HUES48 (cell line): Measurements from ENCODE around the gene C6orf132.

Experiments used
- H3K27ac ChIP-seq: one replicate; pipeline ENCODE4 v1.7.0; 2013; ENCODE audit warnings: low read depth, low read length, inconsistent platforms
- H3K27me3 ChIP-seq: 2 replicates; pipeline ENCODE4 v1.6.1; 2013; ENCODE audit warnings: mild to moderate bottlenecking, low read length; ENCODE audit not compliant: control insufficient read depth, insufficient read depth
- H3K36me3 ChIP-seq: 2 replicates; pipeline ENCODE4 v1.6.1; 2013; ENCODE audit warnings: low read length; ENCODE audit not compliant: control insufficient read depth, insufficient read depth
- H3K4me1 ChIP-seq: 2 replicates; pipeline ENCODE4 v1.6.1; 2013; ENCODE audit warnings: mild to moderate bottlenecking, low read length; ENCODE audit not compliant: control insufficient read depth, insufficient read depth
- H3K4me3 ChIP-seq: 2 replicates; pipeline ENCODE4 v1.5.1; 2013; ENCODE audit warnings: mild to moderate bottlenecking, low read depth, low read length
- H3K9ac ChIP-seq: 2 replicates; pipeline ENCODE4 v1.6.1; 2013; ENCODE audit warnings: mild to moderate bottlenecking, low read depth, low read length, moderate library complexity
- H3K9me3 ChIP-seq: 2 replicates; pipeline ENCODE4 v1.6.1; 2013; ENCODE audit warnings: low read length; ENCODE audit not compliant: control insufficient read depth, insufficient read depth

Gene C6orf132

DNA sequence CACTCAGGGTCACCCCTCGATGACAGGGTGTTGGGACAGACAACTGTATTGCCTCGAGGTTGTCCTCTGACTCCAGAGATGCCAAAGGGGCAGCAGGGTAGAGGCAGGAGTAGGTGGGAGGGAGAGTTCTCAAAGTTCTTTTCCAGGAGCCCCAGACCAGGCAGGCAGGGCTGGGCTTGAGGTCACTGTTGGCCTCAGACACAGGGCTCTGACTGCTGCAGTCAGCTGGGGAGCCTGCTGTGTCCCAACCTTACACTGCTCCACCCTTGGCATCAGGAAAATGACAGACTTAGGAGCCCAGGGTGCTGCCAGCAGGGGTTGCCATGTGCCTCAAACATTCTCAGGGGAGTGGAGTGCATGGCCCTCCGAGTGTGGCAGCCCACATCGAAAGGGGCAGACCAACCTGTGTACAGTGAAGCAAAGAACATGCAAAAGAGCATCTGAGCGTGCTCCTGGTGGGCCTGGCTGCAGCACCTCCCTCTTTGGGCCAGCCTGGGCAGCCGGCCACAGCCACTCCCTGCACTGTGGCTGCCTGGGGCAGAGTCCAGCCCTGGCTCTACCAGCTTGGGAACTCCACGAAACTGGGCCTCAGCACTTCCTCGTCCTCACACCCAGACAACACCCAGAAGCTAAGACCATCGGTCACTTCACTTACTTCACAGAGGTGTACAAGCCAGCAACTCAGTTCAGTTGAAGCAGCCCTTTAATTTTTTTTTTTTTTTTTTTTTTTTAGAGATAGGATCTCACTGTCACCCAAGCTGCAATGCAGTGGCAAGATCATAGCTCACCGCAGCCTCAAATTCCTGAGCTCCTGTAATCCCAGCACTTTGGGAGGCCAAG is 24.0 kb downstream of the C6orf132 start:
- H3K4me3 ChIP-seq = no peak overlapping the region
- H3K4me1 ChIP-seq = no peaks in the 10 kb centered on the region
- H3K9me3 ChIP-seq = no peaks in the 10 kb centered on the region
- H3K27ac ChIP-seq = no peak overlapping the region
- H3K36me3 ChIP-seq = peaks cover 24% of the 10 kb centered on the region
- no peaks in the 10 kb centered on the region for H3K27me3 ChIP-seq
- no peak overlapping the region for H3K9ac ChIP-seq

DNA sequence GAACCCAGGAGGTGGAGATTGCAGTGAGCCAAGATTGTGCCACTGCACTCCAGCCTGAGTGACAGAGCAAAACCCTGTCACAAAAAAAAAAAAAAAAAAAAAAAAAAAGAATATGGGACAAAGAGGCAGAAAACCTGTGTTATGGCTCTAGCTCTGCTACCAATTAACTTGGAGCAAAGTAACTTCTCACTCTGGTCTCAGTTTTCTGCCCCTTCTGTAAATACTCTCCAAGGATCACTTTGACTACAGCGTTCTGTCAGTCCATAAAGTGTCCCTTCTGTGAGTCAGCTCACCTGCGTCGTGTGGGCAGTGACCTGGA is 24.6 kb downstream of the C6orf132 start:
- Histone ChIP-seq H3K4me1 (no peaks in the 10 kb centered on the region), H3K27ac (no peak overlapping the region), H3K9me3 (no peaks in the 10 kb centered on the region), H3K27me3 (no peaks in the 10 kb centered on the region), H3K4me3 (no peak overlapping the region), H3K36me3 (peaks cover 29% of the 10 kb centered on the region), H3K9ac (no peak overlapping the region)

- Histone ChIP-seq H3K27ac (no peak overlapping the region), H3K9me3 (no peaks in the 10 kb centered on the region), H3K27me3 (no peaks in the 10 kb centered on the region), H3K9ac (no peak overlapping the region), H3K4me3 (no peak overlapping the region), H3K4me1 (no peaks in the 10 kb centered on the region), H3K36me3 (peaks cover 36% of the 10 kb centered on the region)
These were observed 28.3 kb downstream of the C6orf132 start for GRCh38 chr6:42113936-42114636.

DNA sequence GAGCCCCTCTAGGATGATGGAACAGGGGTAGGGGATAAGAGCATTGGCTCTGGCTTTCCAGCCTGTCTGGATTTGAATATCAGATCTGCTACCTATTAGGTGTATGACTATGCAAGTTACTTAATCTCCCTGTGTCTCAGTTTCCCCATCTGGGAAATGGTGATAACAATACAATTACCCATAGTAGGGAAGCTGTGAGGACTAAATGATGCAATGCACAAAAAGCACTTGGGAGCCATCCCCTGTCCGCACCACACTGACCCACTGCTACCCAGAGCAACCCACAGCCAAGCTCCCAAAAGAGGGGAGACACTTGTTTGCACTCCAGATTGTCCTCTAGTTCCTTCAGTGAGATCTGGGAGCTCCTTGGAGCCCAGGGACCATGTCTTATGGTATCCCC is 30.1 kb downstream of the C6orf132 start:
- H3K9ac ChIP-seq = no peak overlapping the region
- H3K27ac ChIP-seq = no peak overlapping the region
- no peaks in the 10 kb centered on the region for H3K9me3 ChIP-seq
- peaks cover 43% of the 10 kb centered on the region for H3K36me3 ChIP-seq
- no peak overlapping the region for H3K4me3 ChIP-seq
- no peaks in the 10 kb centered on the region for H3K27me3 ChIP-seq
- no peaks in the 10 kb centered on the region for H3K4me1 ChIP-seq

DNA sequence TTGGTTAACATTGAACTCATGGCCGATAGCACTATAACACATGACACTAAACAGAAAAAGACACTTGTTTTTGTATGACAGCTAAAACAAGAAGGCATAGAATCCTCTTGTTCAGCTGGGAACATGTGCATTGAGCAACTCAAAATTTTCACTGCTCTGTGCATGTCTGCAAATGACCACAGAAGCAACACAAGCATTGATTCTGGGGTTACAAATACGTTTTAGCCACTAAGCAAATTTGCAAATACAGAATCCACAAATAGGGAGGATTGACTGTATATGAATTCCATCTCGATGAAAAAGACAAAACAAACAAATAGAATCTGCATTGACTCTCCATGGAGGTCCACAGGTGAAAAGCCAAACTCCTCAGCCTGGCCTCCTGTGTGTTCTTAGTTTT is 31.7 kb downstream of the C6orf132 start:
- Histone ChIP-seq H3K36me3 (peaks cover 49% of the 10 kb centered on the region), H3K4me1 (no peaks in the 10 kb centered on the region), H3K9me3 (no peaks in the 10 kb centered on the region), H3K4me3 (no peak overlapping the region), H3K27ac (no peak overlapping the region), H3K9ac (no peak overlapping the region), H3K27me3 (no peaks in the 10 kb centered on the region)

GRCh38 chr6:42108071-42108470 is 34.3 kb downstream of the C6orf132 start:
- no peak overlapping the region for H3K4me3 ChIP-seq
- H3K9me3 ChIP-seq = no peaks in the 10 kb centered on the region
- H3K27ac ChIP-seq = no peak overlapping the region
- no peaks in the 10 kb centered on the region for H3K27me3 ChIP-seq
- peaks cover 59% of the 10 kb centered on the region for H3K36me3 ChIP-seq
- H3K9ac ChIP-seq = no peak overlapping the region
- peaks cover 10% of the 10 kb centered on the region; the same call in 1 of the 2 replicates for H3K4me1 ChIP-seq

DNA sequence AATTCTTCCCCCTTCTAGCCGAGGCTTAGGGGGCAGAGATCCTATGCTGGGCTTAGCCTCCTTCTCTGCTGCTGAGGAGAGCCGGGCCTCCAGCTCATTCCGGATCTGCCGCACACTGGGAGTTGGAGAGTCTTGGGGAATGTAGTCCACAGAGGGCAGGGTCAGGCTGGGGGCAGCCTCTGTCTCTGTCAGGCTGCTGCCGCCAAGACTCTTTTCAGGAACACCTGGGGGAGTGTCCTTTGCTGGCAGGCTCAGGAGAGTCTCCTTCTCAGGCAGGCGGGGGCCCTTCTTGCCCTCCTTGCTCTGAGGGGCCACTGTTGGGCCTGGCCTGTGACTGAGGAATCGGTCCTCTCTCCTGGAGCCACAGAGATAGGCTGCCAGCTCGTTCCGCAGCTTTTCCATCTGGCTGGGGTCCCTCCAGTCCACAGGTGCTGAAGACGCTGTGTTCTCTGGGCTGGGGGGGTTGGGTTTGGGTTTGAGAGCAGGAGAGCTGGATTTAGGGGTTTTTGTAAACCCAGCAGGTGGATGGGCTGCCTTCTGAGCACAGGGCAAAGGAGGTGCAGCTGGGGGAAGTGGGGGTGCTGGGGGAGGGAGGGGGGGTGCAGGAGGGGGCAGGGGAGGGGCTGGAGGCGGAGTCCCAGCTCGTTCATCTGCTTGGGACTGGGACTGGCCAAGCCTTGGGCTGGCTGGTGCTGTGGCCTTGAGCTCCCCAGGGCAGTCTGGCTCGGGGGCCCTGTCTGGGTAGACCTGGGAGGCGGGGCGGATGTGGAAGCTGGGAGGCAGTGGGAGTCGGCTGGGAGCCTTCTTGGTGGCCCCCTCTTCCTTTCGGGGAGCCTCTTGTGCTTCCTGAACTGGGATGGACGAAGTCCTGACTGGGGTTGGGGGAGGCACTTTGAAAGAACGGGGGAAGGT is 36.1 kb downstream of the C6orf132 start:
- Histone ChIP-seq H3K36me3 (peaks cover 59% of the 10 kb centered on the region), H3K4me1 (peaks cover 10% of the 10 kb centered on the region; the same call in 1 of the 2 replicates), H3K9ac (no peak overlapping the region), H3K27ac (no peak overlapping the region), H3K4me3 (no peak overlapping the region), H3K9me3 (no peaks in the 10 kb centered on the region), H3K27me3 (no peaks in the 10 kb centered on the region; the same call in 1 of the 2 replicates)

- Histone ChIP-seq H3K9me3 (no peaks in the 10 kb centered on the region), H3K9ac (no peak overlapping the region), H3K4me1 (peaks cover 10% of the 10 kb centered on the region; the same call in 1 of the 2 replicates), H3K36me3 (peaks cover 56% of the 10 kb centered on the region), H3K4me3 (no peak overlapping the region), H3K27ac (no peak overlapping the region), H3K27me3 (no peaks in the 10 kb centered on the region; the same call in 1 of the 2 replicates)
These were observed 36.7 kb downstream of the C6orf132 start for GRCh38 chr6:42105709-42106108.

DNA sequence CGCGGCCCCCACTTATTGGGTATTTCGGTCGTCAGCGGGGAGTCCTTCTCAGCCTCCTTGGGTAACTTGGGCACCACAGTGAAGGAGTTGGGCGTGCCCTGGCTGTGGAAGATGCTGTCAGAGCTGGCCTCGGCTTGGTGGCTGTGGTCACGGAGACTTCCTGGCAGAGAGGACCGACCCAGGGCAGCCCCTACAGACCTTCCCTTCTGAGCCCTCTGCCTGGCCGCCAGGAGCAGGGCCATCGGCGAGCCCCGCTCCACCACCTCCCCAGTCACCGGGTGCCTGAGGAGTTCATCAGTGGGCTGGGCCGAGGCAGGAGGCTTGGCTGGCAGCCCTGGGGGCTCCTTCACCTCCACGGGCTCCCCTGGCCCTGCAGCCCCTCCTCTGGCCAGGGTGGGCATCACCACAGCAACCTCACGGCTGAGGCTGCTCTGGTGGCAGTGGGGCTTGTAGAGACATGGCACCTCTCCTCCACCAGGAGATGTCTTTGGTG is 37.2 kb downstream of the C6orf132 start:
- Histone ChIP-seq H3K36me3 (peaks cover 51% of the 10 kb centered on the region), H3K9ac (no peak overlapping the region), H3K27me3 (no peaks in the 10 kb centered on the region; the same call in 1 of the 2 replicates), H3K9me3 (no peaks in the 10 kb centered on the region), H3K4me1 (peaks cover 10% of the 10 kb centered on the region; the same call in 1 of the 2 replicates), H3K27ac (no peak overlapping the region), H3K4me3 (no peak overlapping the region)

DNA sequence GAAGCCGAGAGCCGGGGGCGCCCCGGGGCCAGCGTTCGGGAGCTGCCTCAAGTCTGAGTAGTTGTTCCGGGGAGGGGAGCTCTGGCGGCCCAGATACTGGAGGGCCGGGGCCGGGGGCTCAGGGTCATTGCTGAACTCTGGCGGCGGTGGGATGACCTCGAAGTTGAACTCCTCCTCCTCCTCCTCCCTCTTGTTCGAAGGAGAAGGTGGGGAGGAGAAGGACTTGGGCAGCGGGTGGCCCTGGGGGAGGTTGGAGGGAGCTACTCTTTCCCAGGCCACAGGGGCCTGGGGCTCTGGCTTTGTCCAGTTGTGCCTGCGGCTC is 37.7 kb downstream of the C6orf132 start:
- peak overlapping the region; percentile 50; the same call in 1 of the 2 replicates for H3K9ac ChIP-seq
- H3K4me3 ChIP-seq = peak overlapping the region; percentile 59; the same call in 1 of the 2 replicates
- no peak overlapping the region for H3K27ac ChIP-seq
- peaks cover 13% of the 10 kb centered on the region for H3K4me1 ChIP-seq
- no peaks in the 10 kb centered on the region for H3K9me3 ChIP-seq
- H3K36me3 ChIP-seq = peaks cover 47% of the 10 kb centered on the region
- H3K27me3 ChIP-seq = no peaks in the 10 kb centered on the region; the same call in 1 of the 2 replicates
